Measurements from ENCODE around the gene DEDD. TPM values are rescaled to one million over a fixed set of nuclear protein-coding genes. Genes with fewer than 3 reads are reported as not detected.
A peak's percentile ranks its signal among the peaks of the same experiment; 100 is the strongest.

Gene DEDD
- total and polyA plus RNA-seq, 2 donors (not counting 1 experiment from before 2014, with no cell fraction given): 35.9 to 40.8 TPM

DNA sequence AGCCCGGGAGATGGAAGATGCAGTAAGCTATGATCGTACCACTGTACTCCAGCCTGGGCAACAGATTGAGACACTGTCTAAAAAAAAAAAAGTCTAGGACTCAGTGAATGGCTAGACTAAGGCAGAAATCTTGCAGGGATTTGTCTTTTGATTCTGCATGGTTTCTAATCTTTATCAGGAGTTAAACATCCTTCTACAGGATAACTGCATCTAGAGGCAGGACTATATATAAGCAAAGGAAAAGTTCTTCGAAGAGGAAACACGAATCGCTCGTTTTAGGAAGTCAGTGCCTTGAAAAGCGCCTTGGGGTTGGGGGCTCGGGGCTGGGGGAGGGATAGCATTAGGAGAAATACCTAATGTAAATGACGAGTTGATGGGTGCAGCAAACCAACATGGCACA lies 20.7 kb upstream of the DEDD start:
- Mint-ChIP-seq H3K4me3 (peak overlapping the region; percentile 97), H3K9me3 (ENCODE audit: insufficient read depth) (no peaks in the 10 kb centered on the region), H3K27ac (peak overlapping the region; percentile 83), H3K4me1 (peaks cover 19% of the 10 kb centered on the region), H3K27me3 (no peaks in the 10 kb centered on the region)
- ChIA-PET POLR2A (interaction anchor here (0.6 to 2.6 kb wide), 7 partner anchors 13 to 84 kb away, joined by 3 to 13 read pairs (median 5); partner anchors contain the start of genes ARHGAP30, DEDD and PPOX), CTCF (interaction anchor here (1.0 to 2.6 kb wide), 4 partner anchors 20 to 723 kb away, joined by 3 to 7 read pairs (median 6); no protein-coding TSS in a partner anchor)
- DNase-seq (no peak), ATAC-seq (ENCODE audit: low read depth) (peak; percentile 3)
- intact Hi-C loops (cut with micrococcal nuclease): loop anchor here (1.0 to 10.0 kb wide), 9 partner anchors 14 to 808 kb away; partner anchors contain the start of genes ARHGAP30, COPA, DEDD and KLHDC9
- Histone ChIP-seq H4K20me1 (ENCODE audit: control insufficient read depth, insufficient read depth, low read length, poor library complexity, severe bottlenecking) (no peaks in the 10 kb centered on the region), H3K27ac (ENCODE audit: low read length in 2 of 2) (peak overlapping the region; percentile 95 to 98), H3K36me3 (replicated peaks in 1 of 2; ENCODE audit: control extremely low read depth in 1 of 2, control insufficient read depth in 1 of 2, extremely low read depth in 1 of 2, insufficient read depth in 2 of 2, low read length in 1 of 2) (peaks cover 0 to 14% of the 10 kb centered on the region in 2 experiments), H3K9ac (ENCODE audit: low read length) (peak overlapping the region; percentile 97), H3K4me3 (ENCODE audit: control extremely low read depth in 1 of 5, extremely low read depth in 1 of 5, insufficient read depth in 1 of 5, low read depth in 2 of 5, low read length in 4 of 5) (peak overlapping the region; percentile 88 to 100 (median 90)), H3K4me2 (replicated peaks; ENCODE audit: low read depth, low read length, poor library complexity, severe bottlenecking) (peak overlapping the region; percentile 84), H3K9me3 (ENCODE audit: control extremely low read depth in 1 of 3, control insufficient read depth in 2 of 3, insufficient read depth in 1 of 3, low read length in 2 of 3) (no peaks in the 10 kb centered on the region), H3K27me3 (replicated peaks in 1 of 4; ENCODE audit: control extremely low read depth in 1 of 4, control insufficient read depth in 3 of 4, insufficient read depth in 4 of 4, low read length in 3 of 4) (no peaks in the 10 kb centered on the region), H3K79me2 (ENCODE audit: control insufficient read depth, insufficient read depth, low read length) (peaks cover 17% of the 10 kb centered on the region), H3K4me1 (ENCODE audit: control insufficient read depth in 2 of 2, insufficient read depth in 2 of 2, low read length in 2 of 2) (peaks cover 14% of the 10 kb centered on the region in 2 donors), H2AFZ (ENCODE audit: insufficient read depth, low read depth, low read length, poor library complexity, severe bottlenecking) (peak overlapping the region; percentile 84)
- WGBS (ENCODE audit: insufficient coverage): no CpG with 5 or more reads among the region's 9 CpGs
- TF ChIP-seq, protein P1, sequence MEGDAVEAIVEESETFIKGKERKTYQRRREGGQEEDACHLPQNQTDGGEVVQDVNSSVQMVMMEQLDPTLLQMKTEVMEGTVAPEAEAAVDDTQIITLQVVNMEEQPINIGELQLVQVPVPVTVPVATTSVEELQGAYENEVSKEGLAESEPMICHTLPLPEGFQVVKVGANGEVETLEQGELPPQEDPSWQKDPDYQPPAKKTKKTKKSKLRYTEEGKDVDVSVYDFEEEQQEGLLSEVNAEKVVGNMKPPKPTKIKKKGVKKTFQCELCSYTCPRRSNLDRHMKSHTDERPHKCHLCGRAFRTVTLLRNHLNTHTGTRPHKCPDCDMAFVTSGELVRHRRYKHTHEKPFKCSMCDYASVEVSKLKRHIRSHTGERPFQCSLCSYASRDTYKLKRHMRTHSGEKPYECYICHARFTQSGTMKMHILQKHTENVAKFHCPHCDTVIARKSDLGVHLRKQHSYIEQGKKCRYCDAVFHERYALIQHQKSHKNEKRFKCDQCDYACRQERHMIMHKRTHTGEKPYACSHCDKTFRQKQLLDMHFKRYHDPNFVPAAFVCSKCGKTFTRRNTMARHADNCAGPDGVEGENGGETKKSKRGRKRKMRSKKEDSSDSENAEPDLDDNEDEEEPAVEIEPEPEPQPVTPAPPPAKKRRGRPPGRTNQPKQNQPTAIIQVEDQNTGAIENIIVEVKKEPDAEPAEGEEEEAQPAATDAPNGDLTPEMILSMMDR (IDR thresholded peaks at IDR 0.05): no peak
- TF ChIP-seq EZH2 (IDR thresholded peaks at IDR 0.05; ENCODE audit: borderline replicate concordance, insufficient read depth, low read depth, low read length, poor library complexity, severe bottlenecking): no peak

DNA sequence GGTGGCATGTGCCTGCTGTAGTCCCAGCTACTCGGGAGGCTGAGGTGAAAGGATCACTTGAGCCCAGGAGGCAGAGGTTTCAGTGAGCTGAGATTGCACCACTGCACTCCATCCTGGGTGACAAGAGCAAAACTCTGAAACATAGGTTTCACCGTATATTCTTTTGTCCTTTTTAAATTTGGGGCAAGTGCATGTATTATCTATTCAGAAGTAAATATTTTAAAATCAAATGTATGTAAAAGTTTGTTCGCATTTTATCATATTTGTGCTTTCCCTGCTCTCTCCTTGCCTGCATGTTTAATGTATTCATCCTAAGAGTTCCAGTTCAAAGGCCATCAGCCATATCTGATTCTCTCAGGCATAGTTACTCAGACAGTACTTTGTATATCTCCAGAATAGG lies 13.4 kb upstream of the DEDD start:
- H3K4me1 Mint-ChIP-seq: no peaks in the 10 kb centered on the region
- CTCF ChIA-PET: interaction anchor here (0.8 to 1.4 kb wide), 2 partner anchors 11 to 20 kb away, joined by 3 read pairs; partner anchors contain the start of gene PPOX
- H3K4me3 ChIP-seq (ENCODE audit: control extremely low read depth in 1 of 5, extremely low read depth in 1 of 5, insufficient read depth in 1 of 5, low read depth in 2 of 5, low read length in 4 of 5): no peak overlapping the region
- no peaks in the 10 kb centered on the region for H3K9me3 ChIP-seq (ENCODE audit: control extremely low read depth in 1 of 3, control insufficient read depth in 2 of 3, insufficient read depth in 1 of 3, low read length in 2 of 3)
- no peaks in the 10 kb centered on the region for H3K36me3 ChIP-seq (replicated peaks in 1 of 2; ENCODE audit: control extremely low read depth in 1 of 2, control insufficient read depth in 1 of 2, extremely low read depth in 1 of 2, insufficient read depth in 2 of 2, low read length in 1 of 2)
- H2AFZ ChIP-seq (ENCODE audit: insufficient read depth, low read depth, low read length, poor library complexity, severe bottlenecking): no peak overlapping the region
- intact Hi-C loops (cut with micrococcal nuclease): no loop called here
- DNase-seq: no peak
- H4K20me1 ChIP-seq (ENCODE audit: control insufficient read depth, insufficient read depth, low read length, poor library complexity, severe bottlenecking): no peaks in the 10 kb centered on the region
- ATAC-seq (ENCODE audit: low read depth): no peak
- H3K4me1 ChIP-seq (ENCODE audit: control insufficient read depth in 2 of 2, insufficient read depth in 2 of 2, low read length in 2 of 2): no peaks in the 10 kb centered on the region
- H3K27me3 ChIP-seq (replicated peaks in 1 of 4; ENCODE audit: control extremely low read depth in 1 of 4, control insufficient read depth in 3 of 4, insufficient read depth in 4 of 4, low read length in 3 of 4): no peaks in the 10 kb centered on the region
- no peaks in the 10 kb centered on the region for H3K27me3 Mint-ChIP-seq
- POLR2A ChIA-PET: no interaction called here
- H3K4me3 Mint-ChIP-seq: no peak overlapping the region
- H3K27ac Mint-ChIP-seq: no peak overlapping the region
- no peaks in the 10 kb centered on the region for H3K9me3 Mint-ChIP-seq (ENCODE audit: insufficient read depth)
- H3K4me2 ChIP-seq (replicated peaks; ENCODE audit: low read depth, low read length, poor library complexity, severe bottlenecking): no peak overlapping the region
- no peak for TF ChIP-seq EZH2 (IDR thresholded peaks at IDR 0.05; ENCODE audit: borderline replicate concordance, insufficient read depth, low read depth, low read length, poor library complexity, severe bottlenecking)
- TF ChIP-seq, protein P1 (IDR thresholded peaks at IDR 0.05): no peak
- H3K9ac ChIP-seq (ENCODE audit: low read length): no peak overlapping the region
- 67% methylated on average over 1 of the region's 3 CpGs for WGBS (ENCODE audit: insufficient coverage)
- no peaks in the 10 kb centered on the region for H3K79me2 ChIP-seq (ENCODE audit: control insufficient read depth, insufficient read depth, low read length)
- no peak overlapping the region for H3K27ac ChIP-seq (ENCODE audit: low read length in 2 of 2)
